Sigmoid colon (tissue), 7 donors: Measurements from ENCODE around the gene TNFRSF14. TPM values are rescaled to one million over a fixed set of nuclear protein-coding genes. Genes with fewer than 3 reads are reported as not detected.
"Not testable (repeated sequence)": the region's sequence is repeated elsewhere in the genome, so short reads cannot be mapped to it uniquely, and the experiment has no call there.

Source experiments
- DNase-seq: peaks from one replicate; pipeline ENCODE4 v3.0.0-alpha.2; 2019
- H3K27ac ChIP-seq, 4 donors: fragments of 200-600 bp; sonication (generic); one replicate each; pipeline ENCODE4 v1.5.1; 2016 to 2019; ENCODE audit warnings: mild to moderate bottlenecking in 1 of 4
- H3K27me3 ChIP-seq, 3 donors: fragments of 200-600 bp; sonication (generic); one replicate each; pipeline ENCODE4 v1.5.1; 2019; ENCODE audit warnings: mild to moderate bottlenecking in 1 of 3
- H3K36me3 ChIP-seq, 4 donors: fragments of 200-600 bp; sonication (generic); one replicate each; pipeline ENCODE4 v1.5.1; 2016 to 2019
- H3K4me1 ChIP-seq, 4 donors: fragments of 200-600 bp; sonication (generic); one replicate each; pipeline ENCODE4 v1.5.1; 2017 to 2019
- H3K4me3 ChIP-seq, 4 donors: fragments of 200-600 bp; sonication (generic); one replicate each; pipeline ENCODE4 v1.5.1; 2017 to 2019; ENCODE audit warnings: mild to moderate bottlenecking in 2 of 4, moderate library complexity in 1 of 4
- H3K9me3 ChIP-seq, 4 donors: fragments of 200-600 bp in 3 of 4; sonication (generic) in 3 of 4; one replicate each; pipeline versions ENCODE4 v1.5.1 to v1.6.1; 2013 to 2019
- CTCF ChIP-seq, 4 experiments: fragments of 450-650 bp in 3 of 4; fragments of 200-600 bp in 1 of 4; IDR thresholded peaks; one replicate each; pipeline ENCODE4 v1.5.1; 2016 to 2019; ENCODE audit warnings: antibody characterized with exemption in 4 of 4, mild to moderate bottlenecking in 3 of 4, moderate library complexity in 2 of 4
- EP300 ChIP-seq, 4 donors: sonication (generic); formaldehyde crosslinking; IDR thresholded peaks; one replicate each; pipeline ENCODE4 v1.6.1; 2017; ENCODE audit warnings: antibody characterized with exemption in 4 of 4
- POLR2A ChIP-seq, 2 donors: fragments of 450-650 bp; IDR thresholded peaks; one replicate each; pipeline ENCODE4 v1.6.1; 2016; ENCODE audit warnings: antibody characterized with exemption in 2 of 2, mild to moderate bottlenecking in 2 of 2, moderate library complexity in 2 of 2
- POLR2AphosphoS5 ChIP-seq, 4 donors: sonication (generic); formaldehyde crosslinking; IDR thresholded peaks; one replicate each; pipeline ENCODE4 v1.6.1; 2017; ENCODE audit warnings: antibody characterized with exemption in 4 of 4
- WGBS, 2 donors: extraction: QIAGEN DNeasy Blood & Tissue Kit; methylation state at CpG; one replicate each; pipeline ENCODE4 v1.1.7; 2013; 5-methylcytosine and 5-hydroxymethylcytosine counted together
- intact Hi-C: fragments of 100-400 bp; cut with DNase I; formaldehyde crosslinking; loops from one replicate; pipeline ENCODE4 v1.15.1; 2023
- polyA plus RNA-seq, 3 donors: library from polyadenylated mRNA; stranded (reverse); fragments of 200-250 nt; gene quantifications; one replicate each; pipeline ENCODE4 v1.2.3, GENCODE V29; 2013
- total RNA-seq, 4 donors: library from RNA; depleted of rRNA; stranded (reverse); fragments of >200 nt; gene quantifications; one replicate each; pipeline ENCODE4 v1.1.0, GENCODE V29; 2016
- donor health status: healthy with polysubstance abuse.
- donor health status: Bipolar disorder and iron deficiency.
- donor health status: healthy.

Gene TNFRSF14
- total and polyA plus RNA-seq, 7 donors = 37.5 to 185 (median 64.5) TPM

- TF ChIP-seq POLR2A (IDR thresholded peaks at IDR 0.05) (no peak), EP300 (IDR thresholded peaks at IDR 0.05) (no peak), POLR2AphosphoS5 (IDR thresholded peaks at IDR 0.05) (no peak), CTCF (IDR thresholded peaks at IDR 0.05) (no peak)
- Histone ChIP-seq H3K4me1 (no peaks in the 10 kb centered on the region), H3K27ac (no peak overlapping the region), H3K9me3 (no peaks in the 10 kb centered on the region), H3K4me3 (no peak overlapping the region), H3K36me3 (peaks cover 0 to 21% (median 4%) of the 10 kb centered on the region in 4 donors), H3K27me3 (peaks cover 0 to 47% (median 24%) of the 10 kb centered on the region in 3 donors)
- WGBS, 2 donors = 73 to 85% methylated on average over 34 of the region's 34 CpGs
- DNase-seq = no peak
- intact Hi-C loops = no loop called here
Measured at GRCh38 chr1:2566101-2567045, 10.2 kb downstream of the TNFRSF14 start.

- Histone ChIP-seq H3K4me1 (no peaks in the 10 kb centered on the region), H3K27ac (no peak overlapping the region), H3K4me3 (no peak overlapping the region), H3K27me3 (peaks cover 0 to 51% (median 24%) of the 10 kb centered on the region in 3 donors), H3K36me3 (peaks cover 0 to 13% (median 1%) of the 10 kb centered on the region in 4 donors), H3K9me3 (no peaks in the 10 kb centered on the region)
- TF ChIP-seq CTCF (IDR thresholded peaks at IDR 0.05) (no peak), POLR2A (IDR thresholded peaks at IDR 0.05) (no peak), POLR2AphosphoS5 (IDR thresholded peaks at IDR 0.05) (no peak), EP300 (IDR thresholded peaks at IDR 0.05) (no peak)
- intact Hi-C loops = no loop called here
- 70 to 85% methylated on average over 16 of the region's 16 CpGs for WGBS, 2 donors
- peak; percentile 64 for DNase-seq
Measured at GRCh38 chr1:2567083-2567679, 11.0 kb downstream of the TNFRSF14 start.

GRCh38 chr1:2568187-2568816 lies 12.1 kb downstream of the TNFRSF14 start:
- WGBS, 2 donors = 68 to 80% methylated on average over 13 to 14 of the region's 17 CpGs
- H3K27ac ChIP-seq, H3K36me3 ChIP-seq, DNase-seq, H3K4me3 ChIP-seq, H3K4me1 ChIP-seq, H3K9me3 ChIP-seq, intact Hi-C loops: not testable (repeated sequence)
- peaks cover 0 to 51% (median 24%) of the 10 kb centered on the region in 3 donors for H3K27me3 ChIP-seq

- no peak for DNase-seq
- no peaks in the 10 kb centered on the region for H3K4me1 ChIP-seq
- intact Hi-C loops = no loop called here
- H3K27me3 ChIP-seq = peaks cover 0 to 51% (median 24%) of the 10 kb centered on the region in 3 donors
- no peaks in the 10 kb centered on the region for H3K36me3 ChIP-seq
- no peak overlapping the region for H3K4me3 ChIP-seq
- TF ChIP-seq POLR2AphosphoS5 (IDR thresholded peaks at IDR 0.05) (no peak), POLR2A (IDR thresholded peaks at IDR 0.05) (no peak), CTCF (IDR thresholded peaks at IDR 0.05) (no peak), EP300 (IDR thresholded peaks at IDR 0.05) (no peak)
- H3K9me3 ChIP-seq = peaks cover 0 to 7% (median 1%) of the 10 kb centered on the region in 4 donors
- H3K27ac ChIP-seq = no peak overlapping the region
- 87 to 88% methylated on average over 17 of the region's 17 CpGs for WGBS, 2 donors
Measured at GRCh38 chr1:2569060-2569459, 12.9 kb downstream of the TNFRSF14 start.

GRCh38 chr1:2569703-2570102 lies 13.5 kb downstream of the TNFRSF14 start:
- H3K4me1 ChIP-seq, H3K36me3 ChIP-seq, DNase-seq, H3K9me3 ChIP-seq, H3K27ac ChIP-seq, intact Hi-C loops, H3K4me3 ChIP-seq: not testable (repeated sequence)
- H3K27me3 ChIP-seq = peaks cover 0 to 55% (median 24%) of the 10 kb centered on the region in 3 donors
- 84 to 89% methylated on average over 13 of the region's 13 CpGs for WGBS, 2 donors
